ENCODE measurements around the gene MTPN.
A peak's percentile ranks its signal among the peaks of the same experiment; 100 is the strongest.

MTPN gene

GRCh38 chr7:135981958-135982646 lies 4.9 kb upstream of the MTPN start:
- DNase-seq = peak; percentile 26

- peak; percentile 92 for DNase-seq
Observed at GRCh38 chr7:135980665-135981180, 3.6 kb upstream of the MTPN start.

GRCh38 chr7:135980012-135980551 lies 2.9 kb upstream of the MTPN start:
- DNase-seq = peak; percentile 35

- DNase-seq = no peak
Observed at GRCh38 chr7:135979471-135980011, 2.4 kb upstream of the MTPN start.

GRCh38 chr7:135978624-135979023 lies 1.5 kb upstream of the MTPN start:
- DNase-seq = no peak

GRCh38 chr7:135977742-135978066 lies 545 bp upstream of the MTPN start:
- no peak for DNase-seq

GRCh38 chr7:135976312-135977006 lies 700 bp downstream of the MTPN start:
- DNase-seq = peak; percentile 40

GRCh38 chr7:135975166-135975565 lies 2.0 kb downstream of the MTPN start:
- DNase-seq = no peak

GRCh38 chr7:135974667-135975066 lies 2.5 kb downstream of the MTPN start:
- DNase-seq = no peak

GRCh38 chr7:135971366-135971725 lies 5.8 kb downstream of the MTPN start:
- DNase-seq = no peak

GRCh38 chr7:135970682-135971365 lies 6.3 kb downstream of the MTPN start:
- DNase-seq = no peak

- no peak for DNase-seq
Observed at GRCh38 chr7:135970045-135970444, 7.1 kb downstream of the MTPN start.

- no peak for DNase-seq
Observed at GRCh38 chr7:135966341-135967043, 10.7 kb downstream of the MTPN start.

GRCh38 chr7:135965602-135966001 lies 11.6 kb downstream of the MTPN start:
- DNase-seq = no peak

GRCh38 chr7:135964791-135965190 lies 12.4 kb downstream of the MTPN start:
- DNase-seq = no peak

GRCh38 chr7:135964274-135964673 lies 12.9 kb downstream of the MTPN start:
- no peak for DNase-seq

GRCh38 chr7:135962802-135963201 lies 14.4 kb downstream of the MTPN start:
- no peak for DNase-seq

- DNase-seq = no peak
Observed at GRCh38 chr7:135960709-135961451, 16.3 kb downstream of the MTPN start.

GRCh38 chr7:135959646-135960363 lies 17.4 kb downstream of the MTPN start:
- no peak for DNase-seq

GRCh38 chr7:135958173-135958572 lies 19.0 kb downstream of the MTPN start:
- DNase-seq = no peak

GRCh38 chr7:135957627-135958026 lies 19.5 kb downstream of the MTPN start:
- no peak for DNase-seq

Data from CD4-positive, alpha-beta T cell treated with Interleukin-4 for 4 hours (primary cell).